ENCODE results near the gene PRKG1.

PRKG1 gene

GRCh38 chr10:51109801-51110533 is 35.7 kb downstream of the PRKG1 start:
- no peak for DNase-seq (ENCODE audit: low spot score)
- H3K4ac ChIP-seq (ENCODE audit: low read length): no peak overlapping the region
- WGBS, 2 donors (ENCODE audit: extremely low coverage in 2 of 2, insufficient read length in 2 of 2, insufficient replicate concordance in 1 of 2): no CpG with 5 or more reads among the region's 4 CpGs
- no peak overlapping the region for H4K8ac ChIP-seq (ENCODE audit: low read depth, low read length)
- no peak overlapping the region for H3K9ac ChIP-seq (ENCODE audit: low read depth, low read length, poor library complexity)
- no peaks in the 10 kb centered on the region for H3K36me3 ChIP-seq (replicated peaks in 1 of 2; ENCODE audit: control insufficient read depth in 2 of 2, insufficient read depth in 2 of 2, low read length in 2 of 2)
- H3K9me3 ChIP-seq (replicated peaks in 1 of 2; ENCODE audit: control insufficient read depth in 2 of 2, insufficient read depth in 1 of 2, low read depth in 1 of 2, low read length in 2 of 2): no peaks in the 10 kb centered on the region
- no peak overlapping the region for H3K4me2 ChIP-seq (ENCODE audit: insufficient read depth, low read length, poor library complexity, severe bottlenecking)
- no peak overlapping the region for H3K23ac ChIP-seq (ENCODE audit: low read depth, low read length, poor library complexity)
- no peak overlapping the region for H2BK5ac ChIP-seq (ENCODE audit: low read length)
- no peak overlapping the region for H2BK15ac ChIP-seq (ENCODE audit: low read length)
- H2AFZ ChIP-seq (ENCODE audit: low read length): no peak overlapping the region
- H3K4me1 ChIP-seq (ENCODE audit: control insufficient read depth in 2 of 2, insufficient read depth in 1 of 2, low read depth in 1 of 2, low read length in 2 of 2): no peaks in the 10 kb centered on the region
- H2BK120ac ChIP-seq (ENCODE audit: low read depth, low read length): no peak overlapping the region
- H3K4me3 ChIP-seq (ENCODE audit: low read length in 2 of 2): no peak overlapping the region
- no peak overlapping the region for H3K27ac ChIP-seq (replicated peaks; ENCODE audit: low read length)
- no peak overlapping the region for H3K18ac ChIP-seq (ENCODE audit: low read length)
- no peak overlapping the region for H3K14ac ChIP-seq (ENCODE audit: low read length)
- no peak overlapping the region for H4K91ac ChIP-seq (ENCODE audit: low read depth, low read length, poor library complexity)
- no peaks in the 10 kb centered on the region for H3K27me3 ChIP-seq (ENCODE audit: control insufficient read depth in 3 of 3, insufficient read depth in 3 of 3, low read depth in 1 of 3, low read length in 3 of 3)
- H2BK12ac ChIP-seq (ENCODE audit: low read length): no peak overlapping the region
- H2AK5ac ChIP-seq (ENCODE audit: low read depth, low read length): no peak overlapping the region
- no peaks in the 10 kb centered on the region for H3K79me1 ChIP-seq (ENCODE audit: low read depth, low read length)

GRCh38 chr10:51112013-51112412 is 37.7 kb downstream of the PRKG1 start:
- Histone ChIP-seq H2BK15ac (ENCODE audit: low read length) (no peak overlapping the region), H3K27me3 (ENCODE audit: control insufficient read depth in 3 of 3, insufficient read depth in 3 of 3, low read depth in 1 of 3, low read length in 3 of 3) (no peaks in the 10 kb centered on the region), H3K4me1 (ENCODE audit: control insufficient read depth in 2 of 2, insufficient read depth in 1 of 2, low read depth in 1 of 2, low read length in 2 of 2) (no peaks in the 10 kb centered on the region), H3K23ac (ENCODE audit: low read depth, low read length, poor library complexity) (no peak overlapping the region), H3K27ac (replicated peaks; ENCODE audit: low read length) (no peak overlapping the region), H3K4me3 (ENCODE audit: low read length in 2 of 2) (no peak overlapping the region), H3K79me1 (ENCODE audit: low read depth, low read length) (no peaks in the 10 kb centered on the region), H2BK120ac (ENCODE audit: low read depth, low read length) (no peak overlapping the region), H4K91ac (ENCODE audit: low read depth, low read length, poor library complexity) (no peak overlapping the region), H3K36me3 (replicated peaks in 1 of 2; ENCODE audit: control insufficient read depth in 2 of 2, insufficient read depth in 2 of 2, low read length in 2 of 2) (no peaks in the 10 kb centered on the region), H2AFZ (ENCODE audit: low read length) (no peak overlapping the region), H3K4ac (ENCODE audit: low read length) (no peak overlapping the region), H3K9ac (ENCODE audit: low read depth, low read length, poor library complexity) (no peak overlapping the region), H3K18ac (ENCODE audit: low read length) (no peak overlapping the region), H2BK12ac (ENCODE audit: low read length) (no peak overlapping the region), H3K4me2 (ENCODE audit: insufficient read depth, low read length, poor library complexity, severe bottlenecking) (no peak overlapping the region), H3K14ac (ENCODE audit: low read length) (no peak overlapping the region), H2BK5ac (ENCODE audit: low read length) (no peak overlapping the region), H3K9me3 (replicated peaks in 1 of 2; ENCODE audit: control insufficient read depth in 2 of 2, insufficient read depth in 1 of 2, low read depth in 1 of 2, low read length in 2 of 2) (no peaks in the 10 kb centered on the region), H4K8ac (ENCODE audit: low read depth, low read length) (no peak overlapping the region), H2AK5ac (ENCODE audit: low read depth, low read length) (no peak overlapping the region)
- DNase-seq (ENCODE audit: low spot score): no peak
- WGBS, 2 donors (ENCODE audit: extremely low coverage in 2 of 2, insufficient read length in 2 of 2, insufficient replicate concordance in 1 of 2): no CpG with 5 or more reads among the region's 4 CpGs

- no CpG with 5 or more reads among the region's 1 CpG for WGBS, 2 donors (ENCODE audit: extremely low coverage in 2 of 2, insufficient read length in 2 of 2, insufficient replicate concordance in 1 of 2)
- no peak overlapping the region for H3K4me2 ChIP-seq (ENCODE audit: insufficient read depth, low read length, poor library complexity, severe bottlenecking)
- no peak overlapping the region for H2BK120ac ChIP-seq (ENCODE audit: low read depth, low read length)
- H3K36me3 ChIP-seq (replicated peaks in 1 of 2; ENCODE audit: control insufficient read depth in 2 of 2, insufficient read depth in 2 of 2, low read length in 2 of 2): no peaks in the 10 kb centered on the region
- H4K8ac ChIP-seq (ENCODE audit: low read depth, low read length): no peak overlapping the region
- DNase-seq (ENCODE audit: low spot score): no peak
- H2BK12ac ChIP-seq (ENCODE audit: low read length): no peak overlapping the region
- no peak overlapping the region for H4K91ac ChIP-seq (ENCODE audit: low read depth, low read length, poor library complexity)
- no peak overlapping the region for H2AFZ ChIP-seq (ENCODE audit: low read length)
- no peak overlapping the region for H3K14ac ChIP-seq (ENCODE audit: low read length)
- H3K79me1 ChIP-seq (ENCODE audit: low read depth, low read length): no peaks in the 10 kb centered on the region
- H3K4ac ChIP-seq (ENCODE audit: low read length): no peak overlapping the region
- H3K9ac ChIP-seq (ENCODE audit: low read depth, low read length, poor library complexity): no peak overlapping the region
- no peak overlapping the region for H3K18ac ChIP-seq (ENCODE audit: low read length)
- no peak overlapping the region for H2BK5ac ChIP-seq (ENCODE audit: low read length)
- H3K4me1 ChIP-seq (ENCODE audit: control insufficient read depth in 2 of 2, insufficient read depth in 1 of 2, low read depth in 1 of 2, low read length in 2 of 2): no peaks in the 10 kb centered on the region
- H3K4me3 ChIP-seq (ENCODE audit: low read length in 2 of 2): no peak overlapping the region
- no peak overlapping the region for H3K27ac ChIP-seq (replicated peaks; ENCODE audit: low read length)
- no peak overlapping the region for H2AK5ac ChIP-seq (ENCODE audit: low read depth, low read length)
- H3K23ac ChIP-seq (ENCODE audit: low read depth, low read length, poor library complexity): no peak overlapping the region
- no peaks in the 10 kb centered on the region for H3K9me3 ChIP-seq (replicated peaks in 1 of 2; ENCODE audit: control insufficient read depth in 2 of 2, insufficient read depth in 1 of 2, low read depth in 1 of 2, low read length in 2 of 2)
- no peak overlapping the region for H2BK15ac ChIP-seq (ENCODE audit: low read length)
- no peaks in the 10 kb centered on the region for H3K27me3 ChIP-seq (ENCODE audit: control insufficient read depth in 3 of 3, insufficient read depth in 3 of 3, low read depth in 1 of 3, low read length in 3 of 3)
Observed at GRCh38 chr10:51113007-51113406, 38.7 kb downstream of the PRKG1 start.

- Histone ChIP-seq H2BK15ac (ENCODE audit: low read length) (no peak overlapping the region), H3K4me1 (ENCODE audit: control insufficient read depth in 2 of 2, insufficient read depth in 1 of 2, low read depth in 1 of 2, low read length in 2 of 2) (no peaks in the 10 kb centered on the region), H2BK12ac (ENCODE audit: low read length) (no peak overlapping the region), H3K9me3 (replicated peaks in 1 of 2; ENCODE audit: control insufficient read depth in 2 of 2, insufficient read depth in 1 of 2, low read depth in 1 of 2, low read length in 2 of 2) (no peaks in the 10 kb centered on the region), H4K8ac (ENCODE audit: low read depth, low read length) (no peak overlapping the region), H3K27me3 (ENCODE audit: control insufficient read depth in 3 of 3, insufficient read depth in 3 of 3, low read depth in 1 of 3, low read length in 3 of 3) (no peaks in the 10 kb centered on the region), H4K91ac (ENCODE audit: low read depth, low read length, poor library complexity) (no peak overlapping the region), H3K27ac (replicated peaks; ENCODE audit: low read length) (no peak overlapping the region), H3K23ac (ENCODE audit: low read depth, low read length, poor library complexity) (no peak overlapping the region), H3K4ac (ENCODE audit: low read length) (no peak overlapping the region), H3K14ac (ENCODE audit: low read length) (no peak overlapping the region), H3K18ac (ENCODE audit: low read length) (no peak overlapping the region), H3K36me3 (replicated peaks in 1 of 2; ENCODE audit: control insufficient read depth in 2 of 2, insufficient read depth in 2 of 2, low read length in 2 of 2) (no peaks in the 10 kb centered on the region), H2BK5ac (ENCODE audit: low read length) (no peak overlapping the region), H2AFZ (ENCODE audit: low read length) (no peak overlapping the region), H3K4me2 (ENCODE audit: insufficient read depth, low read length, poor library complexity, severe bottlenecking) (no peak overlapping the region), H3K79me1 (ENCODE audit: low read depth, low read length) (no peaks in the 10 kb centered on the region), H2BK120ac (ENCODE audit: low read depth, low read length) (no peak overlapping the region), H3K4me3 (ENCODE audit: low read length in 2 of 2) (no peak overlapping the region), H3K9ac (ENCODE audit: low read depth, low read length, poor library complexity) (no peak overlapping the region), H2AK5ac (ENCODE audit: low read depth, low read length) (no peak overlapping the region)
- no CpG with 5 or more reads among the region's 3 CpGs for WGBS, 2 donors (ENCODE audit: extremely low coverage in 2 of 2, insufficient read length in 2 of 2, insufficient replicate concordance in 1 of 2)
- DNase-seq (ENCODE audit: low spot score): no peak
Observed at GRCh38 chr10:51117053-51117660, 42.9 kb downstream of the PRKG1 start.
